Neuronal stem cell (in vitro differentiated cells): ENCODE measurements around the gene TMEM147.

Experiments
- DNase-seq: peaks from one replicate; pipeline ENCODE4 v3.0.0-alpha.2; 2013; ENCODE audit warnings: low spot score
- H2AFZ ChIP-seq: one replicate; pipeline ENCODE4 v1.6.1; 2013; ENCODE audit warnings: mild to moderate bottlenecking, low read length, inconsistent platforms
- H2AK5ac ChIP-seq: 2 replicates; pipeline ENCODE4 v1.6.1; 2013; ENCODE audit warnings: low read depth, mild to moderate bottlenecking, inconsistent platforms, low read length, moderate library complexity, mixed read lengths
- H2BK120ac ChIP-seq: 2 replicates; pipeline ENCODE4 v1.6.1; 2013; ENCODE audit warnings: low read depth, mild to moderate bottlenecking, inconsistent platforms, low read length, moderate library complexity, mixed read lengths
- H2BK12ac ChIP-seq: one replicate; pipeline ENCODE4 v1.6.1; 2013; ENCODE audit warnings: low read length, inconsistent platforms
- H2BK15ac ChIP-seq: 2 replicates; pipeline ENCODE4 v1.6.1; 2013; ENCODE audit warnings: mild to moderate bottlenecking, low read length, inconsistent platforms, mixed read lengths
- H2BK5ac ChIP-seq: one replicate; pipeline ENCODE4 v1.6.1; 2013; ENCODE audit warnings: inconsistent platforms, mild to moderate bottlenecking, low read length, moderate library complexity
- H3K14ac ChIP-seq: one replicate; pipeline ENCODE4 v1.6.1; 2013; ENCODE audit warnings: low read length, inconsistent platforms
- H3K18ac ChIP-seq: 2 replicates; pipeline ENCODE4 v1.6.1; 2013; ENCODE audit warnings: low read length, inconsistent platforms
- H3K23ac ChIP-seq: 2 replicates; pipeline ENCODE4 v1.6.1; 2013; ENCODE audit warnings: low read depth, mild to moderate bottlenecking, mixed read lengths, low read length, inconsistent platforms; ENCODE audit not compliant: poor library complexity
- H3K27ac ChIP-seq: replicated peaks from 3 replicates; pipeline ENCODE4 v1.5.1; 2013; ENCODE audit warnings: low read length, inconsistent platforms
- H3K27me3 ChIP-seq, 3 experiments: 2 replicates each; pipeline ENCODE4 v1.6.1; 2013; ENCODE audit warnings: low read length in 3 of 3, mild to moderate bottlenecking in 2 of 3, inconsistent platforms in 1 of 3, low read depth in 1 of 3, mixed read lengths in 1 of 3, moderate library complexity in 1 of 3; ENCODE audit not compliant: control insufficient read depth in 3 of 3, insufficient read depth in 3 of 3
- H3K36me3 ChIP-seq, 2 donors: replicated peaks in 1 of 2; 2 replicates each; pipeline ENCODE4 v1.6.1; 2013; ENCODE audit warnings: low read length in 2 of 2; ENCODE audit not compliant: control insufficient read depth in 2 of 2, insufficient read depth in 2 of 2
- H3K4ac ChIP-seq: 2 replicates; pipeline ENCODE4 v1.6.1; 2013; ENCODE audit warnings: inconsistent platforms, mild to moderate bottlenecking, low read length, moderate library complexity
- H3K4me1 ChIP-seq, 2 donors: 1 replicate in 1 of 2; 2 replicates in 1 of 2; pipeline ENCODE4 v1.6.1; 2013; ENCODE audit warnings: low read length in 2 of 2, low read depth in 1 of 2; ENCODE audit not compliant: control insufficient read depth in 2 of 2, insufficient read depth in 1 of 2
- H3K4me2 ChIP-seq: one replicate; pipeline ENCODE4 v1.6.1; 2013; ENCODE audit warnings: mild to moderate bottlenecking, low read length, inconsistent platforms; ENCODE audit not compliant: insufficient read depth, poor library complexity, severe bottlenecking
- H3K4me3 ChIP-seq, 2 donors: 2 replicates each; pipeline ENCODE4 v1.5.1; 2013; ENCODE audit warnings: low read length in 2 of 2, mild to moderate bottlenecking in 2 of 2, inconsistent platforms in 1 of 2, moderate library complexity in 1 of 2
- H3K79me1 ChIP-seq: one replicate; pipeline ENCODE4 v1.6.1; 2013; ENCODE audit warnings: low read depth, mild to moderate bottlenecking, inconsistent platforms, low read length, moderate library complexity
- H3K9ac ChIP-seq: one replicate; pipeline ENCODE4 v1.6.1; 2013; ENCODE audit warnings: mild to moderate bottlenecking, low read depth, low read length, inconsistent platforms; ENCODE audit not compliant: poor library complexity
- H3K9me3 ChIP-seq, 2 donors: replicated peaks in 1 of 2; 2 replicates each; pipeline versions ENCODE3 to v1.6.1; 2013; ENCODE audit warnings: low read length in 2 of 2, mild to moderate bottlenecking in 2 of 2, inconsistent platforms in 1 of 2, low read depth in 1 of 2, mixed read lengths in 1 of 2, moderate library complexity in 1 of 2; ENCODE audit not compliant: control insufficient read depth in 2 of 2, insufficient read depth in 1 of 2
- H4K8ac ChIP-seq: one replicate; pipeline ENCODE4 v1.6.1; 2013; ENCODE audit warnings: low read depth, mild to moderate bottlenecking, inconsistent platforms, low read length, moderate library complexity
- H4K91ac ChIP-seq: one replicate; pipeline ENCODE4 v1.6.1; 2013; ENCODE audit warnings: low read length, low read depth, mild to moderate bottlenecking, inconsistent platforms; ENCODE audit not compliant: poor library complexity
- WGBS, 2 donors: extraction: QIAGEN DNeasy Blood & Tissue Kit; methylation state at CpG; one replicate each; pipeline ENCODE4 v1.1.7; 2013; ENCODE audit warnings: missing lambda C conversion rate in 2 of 2, mixed read lengths in 1 of 2; ENCODE audit not compliant: insufficient read length in 2 of 2, insufficient replicate concordance in 1 of 2; ENCODE audit errors: extremely low coverage in 2 of 2; 5-methylcytosine and 5-hydroxymethylcytosine counted together

TMEM147 gene

DNA sequence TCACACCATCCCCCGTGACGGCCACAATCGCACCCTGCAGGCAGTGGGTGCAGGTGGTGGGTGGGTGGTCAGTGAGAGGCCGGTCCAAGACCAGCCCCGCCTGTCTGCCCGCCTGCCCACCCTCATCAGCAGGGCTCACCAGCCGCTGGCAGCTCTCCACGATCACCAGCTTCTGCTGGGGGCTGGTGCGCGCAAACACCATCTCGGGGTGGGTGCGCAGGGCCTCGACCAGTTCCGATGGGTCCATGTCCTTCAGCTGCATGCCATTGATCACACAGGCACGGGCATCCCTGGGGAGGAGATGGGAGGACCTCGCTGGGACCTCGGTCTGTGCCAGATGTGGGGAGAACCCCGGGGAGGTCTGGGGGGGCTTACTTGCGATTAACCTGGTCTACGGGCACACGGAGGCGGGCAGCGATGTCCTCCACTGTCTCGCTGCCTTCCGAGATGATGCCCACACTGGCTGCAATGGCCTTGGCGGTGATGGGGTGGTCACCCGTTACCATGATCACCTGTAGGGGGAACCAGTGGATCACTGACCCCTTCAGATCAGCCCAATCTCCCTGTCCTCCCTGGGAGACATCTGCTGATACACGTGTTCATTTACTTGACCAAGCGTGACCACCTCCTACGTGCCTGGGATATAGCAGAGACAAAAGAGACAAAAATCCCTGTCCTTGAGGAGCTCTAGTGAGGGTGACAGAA is 10.0 kb downstream of the TMEM147 start:
- Histone ChIP-seq H4K91ac (no peak overlapping the region), H3K27me3 (peaks cover 2 to 53% (median 28%) of the 10 kb centered on the region in 3 experiments), H3K23ac (peak overlapping the region; percentile 81), H3K36me3 (peaks cover 0 to 3% of the 10 kb centered on the region in 2 donors), H3K4me1 (peaks cover 0 to 3% of the 10 kb centered on the region in 2 donors), H3K4me3 (peak overlapping the region in 1 of 2 donors; percentile 38), H3K18ac (no peak overlapping the region), H3K9me3 (peaks cover 0 to 4% of the 10 kb centered on the region in 2 donors), H2AK5ac (peak overlapping the region; percentile 4), H3K4me2 (no peak overlapping the region), H3K9ac (peak overlapping the region; percentile 64), H3K4ac (no peak overlapping the region), H2BK120ac (no peak overlapping the region), H2BK5ac (no peak overlapping the region), H2BK15ac (peak overlapping the region; percentile 1), H2AFZ (no peak overlapping the region), H3K14ac (peak overlapping the region; percentile 58), H3K27ac (no peak overlapping the region), H4K8ac (no peak overlapping the region), H2BK12ac (no peak overlapping the region), H3K79me1 (no peaks in the 10 kb centered on the region)
- no CpG with 5 or more reads among the region's 30 CpGs for WGBS, 2 donors
- peak; percentile 21 for DNase-seq

DNA sequence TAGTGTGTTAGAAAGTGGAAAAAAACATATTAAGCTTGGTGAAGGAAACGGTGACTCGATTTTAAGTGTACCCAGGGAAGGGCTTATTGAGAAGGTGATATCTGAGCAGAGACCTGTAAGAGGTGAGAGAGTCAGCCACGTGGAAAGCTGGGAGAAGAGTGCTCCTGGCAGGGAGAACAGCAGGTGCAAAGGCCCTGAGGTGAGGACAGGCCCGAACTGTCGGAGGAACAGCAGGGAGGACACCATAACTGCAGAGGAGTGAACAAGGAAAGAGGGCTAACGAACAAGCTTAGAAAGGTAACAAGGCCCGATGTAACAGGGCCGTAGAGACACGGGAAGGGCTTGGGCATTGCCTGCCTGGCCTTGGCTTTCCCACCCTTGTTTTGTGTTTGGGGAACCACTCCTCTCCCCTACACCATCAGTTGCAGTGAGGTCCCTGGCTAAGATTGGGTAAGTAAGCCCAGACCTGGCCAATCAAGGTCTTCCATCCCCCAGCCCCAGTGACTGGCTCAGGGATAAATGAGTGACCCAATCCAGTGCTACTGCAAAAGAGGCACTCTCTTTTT is 10.7 kb downstream of the TMEM147 start:
- Histone ChIP-seq H2BK15ac (no peak overlapping the region), H3K4me3 (no peak overlapping the region), H2AFZ (no peak overlapping the region), H3K79me1 (no peaks in the 10 kb centered on the region), H3K27ac (no peak overlapping the region), H3K4me1 (peaks cover 0 to 3% of the 10 kb centered on the region in 2 donors), H3K9ac (no peak overlapping the region), H4K91ac (no peak overlapping the region), H3K23ac (no peak overlapping the region), H2BK12ac (no peak overlapping the region), H3K9me3 (peaks cover 0 to 4% of the 10 kb centered on the region in 2 donors), H3K27me3 (peaks cover 2 to 60% (median 30%) of the 10 kb centered on the region in 3 experiments), H3K36me3 (no peaks in the 10 kb centered on the region), H2BK120ac (no peak overlapping the region), H3K4me2 (no peak overlapping the region), H2AK5ac (peak overlapping the region; percentile 9), H3K18ac (no peak overlapping the region), H2BK5ac (no peak overlapping the region), H3K4ac (no peak overlapping the region), H4K8ac (no peak overlapping the region), H3K14ac (no peak overlapping the region)
- 100% methylated on average over 2 of the region's 9 CpGs; no CpG with 5 or more reads in 1 of the 2 donors for WGBS, 2 donors
- no peak for DNase-seq

DNA sequence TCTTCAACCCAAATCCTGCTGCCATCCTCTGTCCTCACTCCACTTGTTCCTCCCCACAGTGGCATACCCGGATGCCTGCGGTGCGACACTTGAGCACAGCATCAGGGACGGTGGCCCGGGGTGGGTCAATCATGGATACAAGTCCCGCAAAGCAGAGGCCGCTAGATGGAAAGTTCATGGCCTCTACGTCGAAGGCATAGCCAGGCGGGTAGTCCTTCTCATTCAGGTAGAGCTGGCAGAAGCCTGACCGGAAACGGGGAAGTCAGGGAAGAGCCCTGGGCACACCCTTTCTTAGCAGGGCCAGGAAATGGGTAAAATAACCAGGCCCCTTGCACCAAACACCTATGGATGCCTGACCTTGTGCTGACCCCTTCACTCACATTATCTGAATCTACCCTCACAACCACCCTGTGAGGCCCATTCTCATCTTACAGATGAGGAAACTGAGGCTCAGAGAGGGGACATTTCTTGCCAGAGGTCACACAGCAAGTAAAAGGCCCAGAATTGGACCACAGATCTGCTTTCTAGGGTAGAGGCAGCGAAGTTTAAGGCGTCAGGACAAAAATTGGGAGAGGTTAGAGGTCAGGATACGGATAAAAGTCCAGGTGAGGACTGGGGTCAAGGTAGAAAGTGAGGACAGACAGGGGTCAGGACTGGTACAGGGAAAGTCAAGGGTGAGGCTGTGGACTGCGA is 11.6 kb downstream of the TMEM147 start:
- Histone ChIP-seq H3K9ac (peak overlapping the region; percentile 90), H3K23ac (peak overlapping the region; percentile 92), H3K79me1 (no peaks in the 10 kb centered on the region), H3K9me3 (peaks cover 0 to 4% of the 10 kb centered on the region in 2 donors), H3K18ac (peak overlapping the region; percentile 88), H2AFZ (peak overlapping the region; percentile 93), H3K4me3 (peak overlapping the region in 1 of 2 donors; percentile 3), H3K36me3 (no peaks in the 10 kb centered on the region), H2AK5ac (no peak overlapping the region), H3K4ac (no peak overlapping the region), H4K8ac (peak overlapping the region; percentile 74), H2BK120ac (no peak overlapping the region), H3K27ac (no peak overlapping the region), H3K27me3 (peaks cover 2 to 66% (median 32%) of the 10 kb centered on the region in 3 experiments), H2BK15ac (peak overlapping the region; percentile 70), H3K4me1 (peaks cover 0 to 3% of the 10 kb centered on the region in 2 donors), H3K14ac (peak overlapping the region; percentile 60), H2BK12ac (peak overlapping the region; percentile 86), H4K91ac (no peak overlapping the region), H3K4me2 (no peak overlapping the region), H2BK5ac (peak overlapping the region; percentile 11)
- no peak for DNase-seq
- WGBS, 2 donors: no CpG with 5 or more reads among the region's 16 CpGs
